Neural cell (in vitro differentiated cells): Measurements from ENCODE around the gene PLA2G4E. TPM values are rescaled to one million over a fixed set of nuclear protein-coding genes. Genes with fewer than 3 reads are reported as not detected.

Experiments used
- H2AFZ ChIP-seq: fragments of 200-600, 300-800 bp; sonication (generic), shearing (Covaris generic); 2 replicates; pipeline ENCODE4 v1.6.0; 2014; ENCODE audit warnings: low read depth, mild to moderate bottlenecking, antibody characterized with exemption, low read length, moderate library complexity
- H3F3A ChIP-seq: fragments of 200-600 bp; shearing (Covaris generic); 2 replicates; pipeline ENCODE4 v1.6.1; 2016; ENCODE audit warnings: mild to moderate bottlenecking, moderate library complexity, mixed read lengths, antibody characterized with exemption, low read length; ENCODE audit not compliant: insufficient read depth, poor library complexity, severe bottlenecking
- H3K27ac ChIP-seq: fragments of 200-600, 300-800 bp; sonication (generic), shearing (Covaris generic); 2 replicates; pipeline ENCODE4 v1.5.1; 2014; ENCODE audit warnings: mild to moderate bottlenecking, low read length, moderate library complexity
- H3K27me3 ChIP-seq: fragments of 300-800, 200-600 bp; sonication (generic), shearing (Covaris generic); 2 replicates; pipeline ENCODE4 v1.6.0; 2014; ENCODE audit warnings: mild to moderate bottlenecking, low read depth, low read length, moderate library complexity; ENCODE audit not compliant: insufficient read depth
- H3K36me3 ChIP-seq: fragments of 300-800, 200-600 bp; sonication (generic), shearing (Covaris generic); 2 replicates; pipeline ENCODE4 v1.5.1; 2014; ENCODE audit warnings: mild to moderate bottlenecking, antibody characterized with exemption, low read length, moderate library complexity; ENCODE audit not compliant: insufficient read depth
- H3K4me2 ChIP-seq: fragments of 300-800, 200-600 bp; sonication (generic), shearing (Covaris generic); 2 replicates; pipeline ENCODE4 v1.6.0; 2014; ENCODE audit warnings: mild to moderate bottlenecking, low read length
- H3K4me3 ChIP-seq: fragments of 300-800, 200-600 bp; sonication (generic), shearing (Covaris generic); 2 replicates; pipeline ENCODE4 v1.5.1; 2014; ENCODE audit warnings: mild to moderate bottlenecking, low read length, moderate library complexity
- H3K79me2 ChIP-seq: fragments of 200-600 bp; shearing (Covaris generic); replicated peaks from 2 replicates; pipeline ENCODE4 v1.6.0; 2014; ENCODE audit warnings: mild to moderate bottlenecking, low read length, moderate library complexity; ENCODE audit not compliant: insufficient read depth
- H3K9ac ChIP-seq: fragments of 300-800, 200-600 bp; sonication (generic), shearing (Covaris generic); 2 replicates; pipeline ENCODE4 v1.6.1; 2016; ENCODE audit warnings: mild to moderate bottlenecking, low read length, mixed read lengths
- H3K9me2 ChIP-seq: fragments of 200-600 bp; shearing (Covaris generic); 2 replicates; pipeline ENCODE4 v1.6.1; 2016; ENCODE audit warnings: mild to moderate bottlenecking, low read length, mixed read lengths; ENCODE audit not compliant: insufficient read depth
- H3K9me3 ChIP-seq: fragments of 200-600, 300-800 bp; sonication (generic), shearing (Covaris generic); 2 replicates; pipeline ENCODE4 v1.6.1; 2016; ENCODE audit warnings: mild to moderate bottlenecking, mixed run types, low read length, moderate library complexity, mixed read lengths
- H4K20me1 ChIP-seq: fragments of 200-600 bp; shearing (Covaris generic); 2 replicates; pipeline ENCODE4 v1.6.1; 2016; ENCODE audit warnings: mild to moderate bottlenecking, mixed run types; ENCODE audit not compliant: insufficient read depth
- EP300 ChIP-seq: fragments of 450-650 bp; conservative IDR thresholded peaks from 2 replicates; pipeline ENCODE4 v1.6.1; 2014; ENCODE audit warnings: antibody characterized with exemption, mild to moderate bottlenecking, moderate library complexity; ENCODE audit not compliant: poor library complexity, severe bottlenecking
- EZH2 ChIP-seq: fragments of 200-600, 300-800 bp; shearing (Covaris generic), sonication (generic); IDR thresholded peaks from 2 replicates; pipeline ENCODE4 v1.6.1; 2014; ENCODE audit warnings: antibody characterized with exemption, low read length, borderline replicate concordance, mild to moderate bottlenecking; ENCODE audit not compliant: insufficient read depth, poor library complexity, severe bottlenecking
- MXI1 ChIP-seq: fragments of 450-650 bp; conservative IDR thresholded peaks from 2 replicates; pipeline ENCODE4 v1.6.1; 2014; ENCODE audit warnings: antibody characterized with exemption, mild to moderate bottlenecking; ENCODE audit not compliant: poor library complexity, severe bottlenecking
- POLR2AphosphoS5 ChIP-seq: IDR thresholded peaks from 2 replicates; pipeline ENCODE4 v1.6.1; 2012
- RAD21 ChIP-seq: fragments of 450-650 bp; conservative IDR thresholded peaks from 2 replicates; pipeline ENCODE4 v1.6.1; 2014; ENCODE audit warnings: antibody characterized with exemption, mild to moderate bottlenecking, moderate library complexity
- SMC3 ChIP-seq: fragments of 450-650 bp; conservative IDR thresholded peaks from 2 replicates; pipeline ENCODE4 v1.6.1; 2014; ENCODE audit warnings: antibody characterized with exemption, mild to moderate bottlenecking, moderate library complexity; ENCODE audit not compliant: poor library complexity
- TAF1 ChIP-seq: IDR thresholded peaks from 2 replicates; pipeline ENCODE4 v1.6.1; 2012; ENCODE audit warnings: low read depth
- polyA plus RNA-seq: library from polyadenylated mRNA; depleted of rRNA; stranded (reverse); fragments of >200 nt; gene quantifications from 2 replicates; pipeline ENCODE4 v1.2.3, GENCODE V29; 2014
- TF ChIP-seq, protein P1 (sequence below): fragments of 450-650 bp; IDR thresholded peaks from 2 replicates; pipeline ENCODE4 v1.5.1; 2014; ENCODE audit warnings: antibody characterized with exemption, mild to moderate bottlenecking, moderate library complexity; ENCODE audit not compliant: poor library complexity, severe bottlenecking
- TF ChIP-seq, protein P2 (sequence below): IDR thresholded peaks from 2 replicates; pipeline ENCODE4 v1.6.1; 2012; ENCODE audit warnings: borderline replicate concordance

The PLA2G4E gene
- polyA plus RNA-seq, 1 donor from 2014 or later, result not detected

DNA sequence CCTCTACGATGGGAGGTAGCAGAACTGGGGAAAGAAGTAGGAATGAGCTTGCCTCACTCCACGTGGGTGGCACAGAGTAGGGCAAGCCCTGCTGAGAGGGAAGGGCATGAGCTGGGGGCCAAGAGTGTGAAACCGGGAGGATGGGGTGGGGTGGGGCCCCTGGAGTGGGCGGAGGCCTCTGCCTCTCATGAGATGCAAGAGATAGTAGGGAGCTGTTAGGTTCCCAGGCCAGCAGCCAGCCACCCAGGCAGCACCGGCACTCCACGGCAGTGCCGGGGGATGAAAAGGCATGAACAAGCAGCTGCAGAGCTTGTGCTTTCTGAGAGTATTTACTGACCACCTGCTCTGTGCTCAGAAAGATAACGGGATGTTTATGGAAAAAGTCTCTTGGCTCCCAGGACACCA is 24.4 kb upstream of the PLA2G4E start:
- Histone ChIP-seq H3K79me2 (no peaks in the 10 kb centered on the region), H3K36me3 (no peaks in the 10 kb centered on the region), H3K9ac (no peak overlapping the region), H3K9me3 (no peaks in the 10 kb centered on the region), H2AFZ (no peak overlapping the region), H4K20me1 (no peaks in the 10 kb centered on the region), H3K27me3 (no peaks in the 10 kb centered on the region), H3K4me3 (no peak overlapping the region), H3K9me2 (no peaks in the 10 kb centered on the region), H3F3A (no peaks in the 10 kb centered on the region), H3K27ac (no peak overlapping the region), H3K4me2 (no peak overlapping the region)
- TF ChIP-seq EP300, result no peak
- no peak for TF ChIP-seq TAF1
- no peak for TF ChIP-seq EZH2
- TF ChIP-seq MXI1, result no peak
- TF ChIP-seq SMC3, result no peak
- no peak for TF ChIP-seq POLR2AphosphoS5
- TF ChIP-seq, protein P1, sequence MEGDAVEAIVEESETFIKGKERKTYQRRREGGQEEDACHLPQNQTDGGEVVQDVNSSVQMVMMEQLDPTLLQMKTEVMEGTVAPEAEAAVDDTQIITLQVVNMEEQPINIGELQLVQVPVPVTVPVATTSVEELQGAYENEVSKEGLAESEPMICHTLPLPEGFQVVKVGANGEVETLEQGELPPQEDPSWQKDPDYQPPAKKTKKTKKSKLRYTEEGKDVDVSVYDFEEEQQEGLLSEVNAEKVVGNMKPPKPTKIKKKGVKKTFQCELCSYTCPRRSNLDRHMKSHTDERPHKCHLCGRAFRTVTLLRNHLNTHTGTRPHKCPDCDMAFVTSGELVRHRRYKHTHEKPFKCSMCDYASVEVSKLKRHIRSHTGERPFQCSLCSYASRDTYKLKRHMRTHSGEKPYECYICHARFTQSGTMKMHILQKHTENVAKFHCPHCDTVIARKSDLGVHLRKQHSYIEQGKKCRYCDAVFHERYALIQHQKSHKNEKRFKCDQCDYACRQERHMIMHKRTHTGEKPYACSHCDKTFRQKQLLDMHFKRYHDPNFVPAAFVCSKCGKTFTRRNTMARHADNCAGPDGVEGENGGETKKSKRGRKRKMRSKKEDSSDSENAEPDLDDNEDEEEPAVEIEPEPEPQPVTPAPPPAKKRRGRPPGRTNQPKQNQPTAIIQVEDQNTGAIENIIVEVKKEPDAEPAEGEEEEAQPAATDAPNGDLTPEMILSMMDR, result no peak
- TF ChIP-seq RAD21, result no peak
- TF ChIP-seq, protein P2, sequence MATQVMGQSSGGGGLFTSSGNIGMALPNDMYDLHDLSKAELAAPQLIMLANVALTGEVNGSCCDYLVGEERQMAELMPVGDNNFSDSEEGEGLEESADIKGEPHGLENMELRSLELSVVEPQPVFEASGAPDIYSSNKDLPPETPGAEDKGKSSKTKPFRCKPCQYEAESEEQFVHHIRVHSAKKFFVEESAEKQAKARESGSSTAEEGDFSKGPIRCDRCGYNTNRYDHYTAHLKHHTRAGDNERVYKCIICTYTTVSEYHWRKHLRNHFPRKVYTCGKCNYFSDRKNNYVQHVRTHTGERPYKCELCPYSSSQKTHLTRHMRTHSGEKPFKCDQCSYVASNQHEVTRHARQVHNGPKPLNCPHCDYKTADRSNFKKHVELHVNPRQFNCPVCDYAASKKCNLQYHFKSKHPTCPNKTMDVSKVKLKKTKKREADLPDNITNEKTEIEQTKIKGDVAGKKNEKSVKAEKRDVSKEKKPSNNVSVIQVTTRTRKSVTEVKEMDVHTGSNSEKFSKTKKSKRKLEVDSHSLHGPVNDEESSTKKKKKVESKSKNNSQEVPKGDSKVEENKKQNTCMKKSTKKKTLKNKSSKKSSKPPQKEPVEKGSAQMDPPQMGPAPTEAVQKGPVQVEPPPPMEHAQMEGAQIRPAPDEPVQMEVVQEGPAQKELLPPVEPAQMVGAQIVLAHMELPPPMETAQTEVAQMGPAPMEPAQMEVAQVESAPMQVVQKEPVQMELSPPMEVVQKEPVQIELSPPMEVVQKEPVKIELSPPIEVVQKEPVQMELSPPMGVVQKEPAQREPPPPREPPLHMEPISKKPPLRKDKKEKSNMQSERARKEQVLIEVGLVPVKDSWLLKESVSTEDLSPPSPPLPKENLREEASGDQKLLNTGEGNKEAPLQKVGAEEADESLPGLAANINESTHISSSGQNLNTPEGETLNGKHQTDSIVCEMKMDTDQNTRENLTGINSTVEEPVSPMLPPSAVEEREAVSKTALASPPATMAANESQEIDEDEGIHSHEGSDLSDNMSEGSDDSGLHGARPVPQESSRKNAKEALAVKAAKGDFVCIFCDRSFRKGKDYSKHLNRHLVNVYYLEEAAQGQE, result no peak

DNA sequence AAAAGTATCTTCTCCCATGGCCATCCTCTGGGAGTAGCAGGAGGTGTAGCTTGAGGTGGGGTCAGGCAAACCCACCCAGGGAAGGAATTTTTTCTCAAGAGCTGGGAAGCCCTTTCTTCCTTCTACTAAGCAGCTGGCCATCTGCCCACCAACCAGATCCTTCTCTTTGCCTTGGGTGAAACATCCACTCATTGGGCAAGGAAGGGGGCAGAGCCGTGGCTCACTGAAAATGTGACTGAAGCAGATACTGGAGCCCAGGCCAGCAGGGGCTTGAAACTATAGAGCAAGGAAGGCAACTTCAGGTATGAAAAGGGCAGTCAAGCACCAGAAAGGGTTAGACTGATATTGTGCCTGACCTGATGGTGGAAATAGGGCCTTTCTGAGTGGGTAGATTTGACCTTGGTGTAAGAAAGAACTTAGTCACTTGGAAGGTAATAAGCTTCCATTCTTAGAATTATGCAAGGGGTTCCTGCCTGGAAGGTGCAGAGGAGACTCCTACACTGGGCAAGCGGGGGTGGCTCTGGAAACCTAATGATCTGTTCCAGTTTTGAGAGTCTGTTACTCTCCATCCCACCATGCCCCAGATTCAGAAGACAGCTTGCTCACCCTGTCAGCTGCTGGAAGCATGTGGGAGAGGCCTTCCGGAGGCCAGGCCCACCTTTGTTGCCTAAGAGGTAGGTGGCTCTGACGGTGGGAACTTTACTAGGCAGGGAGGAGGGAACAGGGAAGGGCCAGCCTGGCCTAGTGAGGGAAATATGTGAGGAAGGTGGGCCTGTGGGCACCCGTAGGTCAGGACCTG is 22.0 kb upstream of the PLA2G4E start:
- H3K36me3 ChIP-seq, result no peaks in the 10 kb centered on the region
- H4K20me1 ChIP-seq, result no peaks in the 10 kb centered on the region

More for the DNA sequence above, 22.0 kb upstream of the PLA2G4E start:
- H3F3A ChIP-seq, result no peaks in the 10 kb centered on the region
- H3K4me3 ChIP-seq, result no peak overlapping the region
- no peaks in the 10 kb centered on the region for H3K9me2 ChIP-seq
- H2AFZ ChIP-seq, result no peak overlapping the region
- TF ChIP-seq EP300 (no peak), SMC3 (no peak), MXI1 (no peak), RAD21 (no peak), TAF1 (no peak), EZH2 (no peak)
- TF ChIP-seq, protein P1, result no peak
- H3K79me2 ChIP-seq, result no peaks in the 10 kb centered on the region
- no peaks in the 10 kb centered on the region for H3K9me3 ChIP-seq
- no peak overlapping the region for H3K27ac ChIP-seq
- H3K9ac ChIP-seq, result no peak overlapping the region
- H3K4me2 ChIP-seq, result no peak overlapping the region
- no peaks in the 10 kb centered on the region for H3K27me3 ChIP-seq
